Ishikawa (cell line): ENCODE data around the gene ASTN2.

ENCODE experiments used
- EP300 ChIP-seq: IDR thresholded peaks from 2 replicates; pipeline ENCODE4 v1.6.1; 2012; ENCODE audit warnings: borderline replicate concordance
- FOXM1 ChIP-seq: IDR thresholded peaks from 2 replicates; pipeline ENCODE4 v1.6.1; 2012; ENCODE audit warnings: low read depth, borderline replicate concordance
- MAX ChIP-seq: IDR thresholded peaks from 2 replicates; pipeline ENCODE4 v1.6.1; 2012
- TAF1 ChIP-seq: IDR thresholded peaks from 2 replicates; pipeline ENCODE4 v1.6.1; 2012; ENCODE audit warnings: low read depth, mild to moderate bottlenecking
- TCF12 ChIP-seq: IDR thresholded peaks from 2 replicates; pipeline ENCODE4 v1.6.1; 2012; ENCODE audit warnings: low read depth
- TF ChIP-seq, protein P1 (sequence below): IDR thresholded peaks from 2 replicates; pipeline ENCODE4 v1.6.1; 2012; ENCODE audit warnings: low read depth, mild to moderate bottlenecking

- TF ChIP-seq TAF1 (no peak), MAX (no peak), TCF12 (no peak), EP300 (no peak), FOXM1 (no peak)
- TF ChIP-seq, protein P1, sequence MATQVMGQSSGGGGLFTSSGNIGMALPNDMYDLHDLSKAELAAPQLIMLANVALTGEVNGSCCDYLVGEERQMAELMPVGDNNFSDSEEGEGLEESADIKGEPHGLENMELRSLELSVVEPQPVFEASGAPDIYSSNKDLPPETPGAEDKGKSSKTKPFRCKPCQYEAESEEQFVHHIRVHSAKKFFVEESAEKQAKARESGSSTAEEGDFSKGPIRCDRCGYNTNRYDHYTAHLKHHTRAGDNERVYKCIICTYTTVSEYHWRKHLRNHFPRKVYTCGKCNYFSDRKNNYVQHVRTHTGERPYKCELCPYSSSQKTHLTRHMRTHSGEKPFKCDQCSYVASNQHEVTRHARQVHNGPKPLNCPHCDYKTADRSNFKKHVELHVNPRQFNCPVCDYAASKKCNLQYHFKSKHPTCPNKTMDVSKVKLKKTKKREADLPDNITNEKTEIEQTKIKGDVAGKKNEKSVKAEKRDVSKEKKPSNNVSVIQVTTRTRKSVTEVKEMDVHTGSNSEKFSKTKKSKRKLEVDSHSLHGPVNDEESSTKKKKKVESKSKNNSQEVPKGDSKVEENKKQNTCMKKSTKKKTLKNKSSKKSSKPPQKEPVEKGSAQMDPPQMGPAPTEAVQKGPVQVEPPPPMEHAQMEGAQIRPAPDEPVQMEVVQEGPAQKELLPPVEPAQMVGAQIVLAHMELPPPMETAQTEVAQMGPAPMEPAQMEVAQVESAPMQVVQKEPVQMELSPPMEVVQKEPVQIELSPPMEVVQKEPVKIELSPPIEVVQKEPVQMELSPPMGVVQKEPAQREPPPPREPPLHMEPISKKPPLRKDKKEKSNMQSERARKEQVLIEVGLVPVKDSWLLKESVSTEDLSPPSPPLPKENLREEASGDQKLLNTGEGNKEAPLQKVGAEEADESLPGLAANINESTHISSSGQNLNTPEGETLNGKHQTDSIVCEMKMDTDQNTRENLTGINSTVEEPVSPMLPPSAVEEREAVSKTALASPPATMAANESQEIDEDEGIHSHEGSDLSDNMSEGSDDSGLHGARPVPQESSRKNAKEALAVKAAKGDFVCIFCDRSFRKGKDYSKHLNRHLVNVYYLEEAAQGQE: no peak
These were observed 316.5 kb downstream of the ASTN2 start for GRCh38 chr9:117098331-117098730.
